HG03097 (cell line): ENCODE results near the gene EDDM13.
A peak's percentile ranks its signal among the peaks of the same experiment; 100 is the strongest.
"Not testable (repeated sequence)": the region's sequence is repeated elsewhere in the genome, so short reads cannot be mapped to it uniquely, and the experiment has no call there.

Experiments
- ATAC-seq: cut with Tn5 transposase; IDR thresholded peaks from one replicate; pipeline ENCODE4 v1.9.1; 2021; ENCODE audit not compliant: unreplicated experiment, low FRiP score

Gene EDDM13

GRCh38 chr19:56294549-56294948 is 22.0 kb downstream of the EDDM13 start:
- ATAC-seq = no peak

GRCh38 chr19:56295531-56296455 is 23.2 kb downstream of the EDDM13 start:
- ATAC-seq = no peak

- no peak for ATAC-seq
Observed at GRCh38 chr19:56297010-56297409, 24.5 kb downstream of the EDDM13 start.

- no peak for ATAC-seq
Observed at GRCh38 chr19:56299688-56300087, 27.1 kb downstream of the EDDM13 start.

- ATAC-seq = no peak
Observed at GRCh38 chr19:56301155-56301554, 28.6 kb downstream of the EDDM13 start.

- ATAC-seq = no peak
Observed at GRCh38 chr19:56301886-56302620, 29.5 kb downstream of the EDDM13 start.

GRCh38 chr19:56304243-56304642 is 31.7 kb downstream of the EDDM13 start:
- no peak for ATAC-seq

GRCh38 chr19:56306016-56306415 is 33.5 kb downstream of the EDDM13 start:
- ATAC-seq = no peak

GRCh38 chr19:56307062-56307461 is 34.5 kb downstream of the EDDM13 start:
- ATAC-seq = not testable (repeated sequence)

GRCh38 chr19:56308792-56309191 is 36.2 kb downstream of the EDDM13 start:
- ATAC-seq = no peak

- ATAC-seq = no peak
Observed at GRCh38 chr19:56309511-56310185, 37.1 kb downstream of the EDDM13 start.

- no peak for ATAC-seq
Observed at GRCh38 chr19:56310462-56310861, 37.9 kb downstream of the EDDM13 start.

- no peak for ATAC-seq
Observed at GRCh38 chr19:56312342-56312741, 39.8 kb downstream of the EDDM13 start.

- no peak for ATAC-seq
Observed at GRCh38 chr19:56312787-56313657, 40.5 kb downstream of the EDDM13 start.

- ATAC-seq = no peak
Observed at GRCh38 chr19:56314018-56314380, 41.5 kb downstream of the EDDM13 start.

GRCh38 chr19:56314381-56315076 is 42.0 kb downstream of the EDDM13 start, which contains the start of gene ZSCAN5A:
Gene ZSCAN5A (minus strand): TSS chr19:56314839. CDS start chr19:56225046, 89,793 bp downstream.
- peak; percentile 67 for ATAC-seq

GRCh38 chr19:56315077-56315828 is 42.7 kb downstream of the EDDM13 start:
- ATAC-seq = peak; percentile 81

- no peak for ATAC-seq
Observed at GRCh38 chr19:56316728-56317127, 44.2 kb downstream of the EDDM13 start.

- ATAC-seq = no peak
Observed at GRCh38 chr19:56317749-56318148, 45.2 kb downstream of the EDDM13 start.
